ENCODE results near the gene WBP2. TPM values are rescaled to one million over a fixed set of nuclear protein-coding genes. Genes with fewer than 3 reads are reported as not detected.

The WBP2 gene
- total RNA-seq, 1 experiment from 2014 or later: 132 TPM

- H3K27ac ChIP-seq (ENCODE audit: low read depth, low read length): no peak overlapping the region
- DNase-seq (ENCODE audit: low read depth, low spot score): no peak
- H3K4me3 ChIP-seq (replicated peaks in 1 of 2; ENCODE audit: low read depth in 1 of 2, low read length in 2 of 2): no peak overlapping the region
- ChIA-PET POLR2A (interaction anchor here (1.8 kb wide), 1 partner anchor 55 kb away, joined by 6 read pairs; a partner anchor contains a TSS), RAD21 (ENCODE audit: low non-redundant PET in 1 of 2, low total read pairs in 2 of 2, uncharacterized antibody in 2 of 2, unreplicated experiment in 2 of 2) (no interaction called here), CTCF (interaction anchor here (1.3 to 2.9 kb wide), 2 partner anchors 8 to 11 kb away, joined by 5 to 9 read pairs; no protein-coding TSS in a partner anchor)
- no peaks in the 10 kb centered on the region for H3K79me2 ChIP-seq (ENCODE audit: insufficient read depth, low read length)
- no peak overlapping the region for H3K4me2 ChIP-seq (ENCODE audit: low read length)
- ATAC-seq: peak; percentile 45; the same call in 1 of the 2 replicates
- H3K27me3 ChIP-seq (ENCODE audit: insufficient read depth, low read length): no peaks in the 10 kb centered on the region
- no peak overlapping the region for H3K9ac ChIP-seq (ENCODE audit: low read length)
- no peak overlapping the region for H2AFZ ChIP-seq (ENCODE audit: low read depth, low read length, poor library complexity, severe bottlenecking)
- H3K4me1 ChIP-seq (ENCODE audit: control insufficient read depth in 1 of 2, insufficient read depth in 2 of 2, low read length in 2 of 2): peaks cover 3 to 12% of the 10 kb centered on the region in 2 experiments; a peak in 2 of 4 replicates
- TF ChIP-seq MAX (IDR thresholded peaks at IDR 0.05) (no peak), CEBPB (IDR thresholded peaks at IDR 0.05; ENCODE audit: low read depth) (no peak), YY1 (IDR thresholded peaks at IDR 0.05; ENCODE audit: extremely low read depth, insufficient replicate concordance, low read depth, low read length) (no peak), FOSL1 (IDR thresholded peaks at IDR 0.05; ENCODE audit: low read depth) (no peak), POLR2AphosphoS5 (IDR thresholded peaks at IDR 0.05; ENCODE audit: low read depth, low read length) (no peak), ELF1 (IDR thresholded peaks at IDR 0.05; ENCODE audit: borderline replicate concordance, low read depth) (no peak), ZFX (IDR thresholded peaks at IDR 0.05) (no peak), ZBTB33 (IDR thresholded peaks at IDR 0.05; ENCODE audit: extremely low read depth, insufficient replicate concordance, low read length) (no peak)
- H3K9me2 ChIP-seq (ENCODE audit: insufficient read depth): no peaks in the 10 kb centered on the region
- no peaks in the 10 kb centered on the region for H3K9me3 ChIP-seq (ENCODE audit: control insufficient read depth in 1 of 2, insufficient read depth in 1 of 2, low read depth in 1 of 2, low read length in 2 of 2)
- intact Hi-C loops (cut with micrococcal nuclease): no loop called here
- no TSS peak for BruUV-seq (replicated peaks)
- no peaks in the 10 kb centered on the region for H3K36me3 ChIP-seq (ENCODE audit: control insufficient read depth in 1 of 2, insufficient read depth in 2 of 2, low read length in 2 of 2)
- no peaks in the 10 kb centered on the region for H4K20me1 ChIP-seq (ENCODE audit: insufficient read depth)
Measured at GRCh38 chr17:75834928-75835653, 20.0 kb downstream of the WBP2 start.

Measured in HCT116 (cell line).